GM23338 (cell line): ENCODE results near the gene SMURF2. TPM values are rescaled to one million over a fixed set of nuclear protein-coding genes. Genes with fewer than 3 reads are reported as not detected.

Experiments
- ATAC-seq: fragments of 200-7000 bp; cut with Tn5 transposase; 3 replicates; pipeline ENCODE4 v1.9.1; 2020
- DNase-seq: peaks from one replicate; pipeline ENCODE4 v3.0.0-alpha.2; 2015; ENCODE audit warnings: low spot score
- H2AFZ ChIP-seq: fragments of 200-600 bp; sonication (generic); 2 replicates; pipeline ENCODE4 v1.8.0; 2016; ENCODE audit warnings: antibody characterized with exemption, mild to moderate bottlenecking, moderate library complexity
- H3F3A ChIP-seq: fragments of 200-600 bp; sonication (generic); replicated peaks from 2 replicates; pipeline ENCODE4 v1.8.0; 2017; ENCODE audit warnings: antibody characterized with exemption, mixed run types, low read depth
- H3K27ac ChIP-seq: fragments of 200-600 bp; sonication (generic); 2 replicates; pipeline ENCODE4 v1.6.1; 2016; ENCODE audit warnings: low read depth
- H3K27me3 ChIP-seq: fragments of 200-600 bp; sonication (generic); 2 replicates; pipeline ENCODE4 v1.8.0; 2016; ENCODE audit warnings: mild to moderate bottlenecking, mixed run types, moderate library complexity; ENCODE audit not compliant: insufficient read depth
- H3K36me3 ChIP-seq: fragments of 200-600 bp; sonication (generic); 2 replicates; pipeline ENCODE4 v1.8.0; 2016; ENCODE audit warnings: mild to moderate bottlenecking; ENCODE audit not compliant: insufficient read depth
- H3K4me1 ChIP-seq: fragments of 200-600 bp; sonication (generic); 2 replicates; pipeline ENCODE4 v1.8.0; 2016; ENCODE audit warnings: mild to moderate bottlenecking, moderate library complexity; ENCODE audit not compliant: insufficient read depth
- H3K4me2 ChIP-seq: fragments of 200-600 bp; sonication (generic); 2 replicates; pipeline ENCODE4 v1.7.1; 2017; ENCODE audit warnings: mixed run types
- H3K4me3 ChIP-seq: fragments of 200-600 bp; sonication (generic); 2 replicates; pipeline ENCODE4 v1.6.1; 2016; ENCODE audit warnings: mixed run types
- H3K79me2 ChIP-seq: fragments of 200-600 bp; sonication (generic); replicated peaks from 2 replicates; pipeline ENCODE4 v1.8.0; 2017; ENCODE audit warnings: mild to moderate bottlenecking; ENCODE audit not compliant: insufficient read depth
- H3K9me2 ChIP-seq: fragments of 200-600 bp; sonication (generic); 2 replicates; pipeline ENCODE4 v1.8.0; 2017; ENCODE audit not compliant: insufficient read depth
- H4K20me1 ChIP-seq: fragments of 200-600 bp; sonication (generic); replicated peaks from 2 replicates; pipeline ENCODE4 v1.8.0; 2017; ENCODE audit warnings: mild to moderate bottlenecking; ENCODE audit not compliant: insufficient read depth
- H3K27ac Mint-ChIP-seq: 2 replicates; pipeline ENCODE4 v1.8.0; 2020; ENCODE audit warnings: inconsistent platforms, mild to moderate bottlenecking, moderate library complexity, mixed read lengths
- H3K27me3 Mint-ChIP-seq: 3 replicates; pipeline ENCODE4 v1.8.0; 2022; ENCODE audit warnings: low read depth, mild to moderate bottlenecking, moderate library complexity, mixed read lengths, inconsistent platforms; ENCODE audit not compliant: insufficient read depth, poor library complexity
- H3K36me3 Mint-ChIP-seq: 3 replicates; pipeline ENCODE4 v1.8.0; 2021; ENCODE audit warnings: low read depth, mild to moderate bottlenecking, inconsistent platforms, moderate library complexity, mixed read lengths
- H3K4me1 Mint-ChIP-seq: 3 replicates; pipeline ENCODE4 v1.8.0; 2020; ENCODE audit warnings: mild to moderate bottlenecking, inconsistent platforms, mixed read lengths
- H3K4me3 Mint-ChIP-seq: 3 replicates; pipeline ENCODE4 v1.8.0; 2021; ENCODE audit warnings: moderate library complexity, mild to moderate bottlenecking, inconsistent platforms, mixed read lengths
- H3K9me3 Mint-ChIP-seq: 3 replicates; pipeline ENCODE4 v1.8.0; 2020; ENCODE audit warnings: moderate library complexity, mild to moderate bottlenecking, inconsistent platforms, mixed read lengths
- CREB1 ChIP-seq: fragments of 250-450 bp; sonication (Bioruptor Pico); IDR thresholded peaks from 2 replicates; pipeline ENCODE4 v1.5.0; 2020; ENCODE audit warnings: low read depth, mild to moderate bottlenecking, moderate library complexity
- EZH2 ChIP-seq: fragments of 200-600 bp; sonication (generic); IDR thresholded peaks from one replicate; pipeline ENCODE4 v1.8.0; 2017; ENCODE audit warnings: antibody characterized with exemption, mild to moderate bottlenecking, low read depth; ENCODE audit not compliant: unreplicated experiment
- EZH2phosphoT487 ChIP-seq: fragments of 200-600 bp; sonication (generic); IDR thresholded peaks from one replicate; pipeline ENCODE4 v1.8.1; 2018; ENCODE audit warnings: antibody characterized with exemption; ENCODE audit not compliant: unreplicated experiment
- JUNB ChIP-seq: IDR thresholded peaks from one replicate; pipeline ENCODE4 v1.6.1; 2016; ENCODE audit warnings: antibody characterized with exemption; ENCODE audit not compliant: unreplicated experiment
- NANOG ChIP-seq: IDR thresholded peaks from 2 replicates; pipeline ENCODE4 v1.6.1; 2016; ENCODE audit warnings: antibody characterized with exemption, borderline replicate concordance
- POLR2AphosphoS5 ChIP-seq: IDR thresholded peaks from 2 replicates; pipeline ENCODE4 v1.6.1; 2016; ENCODE audit warnings: antibody characterized with exemption, low read depth
- STAT1 ChIP-seq: IDR thresholded peaks from one replicate; pipeline ENCODE4 v1.6.1; 2016; ENCODE audit warnings: antibody characterized with exemption; ENCODE audit not compliant: unreplicated experiment
- ZNF114 ChIP-seq: fragments of 250-450 bp; sonication (Bioruptor Pico); IDR thresholded peaks from 2 replicates; pipeline ENCODE4 v1.5.0; 2020; ENCODE audit warnings: mild to moderate bottlenecking, moderate library complexity
- ZNF331 ChIP-seq: fragments of 250-450 bp; sonication (Bioruptor Pico); IDR thresholded peaks from 2 replicates; pipeline ENCODE4 v1.5.0; 2020; ENCODE audit warnings: low read depth, mild to moderate bottlenecking, moderate library complexity
- ZNF462 ChIP-seq: fragments of 250-450 bp; sonication (Bioruptor Pico); IDR thresholded peaks from 2 replicates; pipeline ENCODE4 v1.5.0; 2020; ENCODE audit warnings: mild to moderate bottlenecking, moderate library complexity
- polyA plus RNA-seq: library from polyadenylated mRNA; unstranded; fragments of >200 nt; fragmentation: Nextera tagmentation; extraction: Ambion mirVana; gene quantifications from 2 replicates; pipeline ENCODE4 v1.2.1, GENCODE V29; 2016
- total RNA-seq: library from RNA; depleted of rRNA; stranded (reverse); fragments of >200 nt; shearing (Covaris generic); gene quantifications from 2 replicates; pipeline ENCODE4 v1.2.3, GENCODE V29; 2014
- TF ChIP-seq, protein P1 (sequence below): IDR thresholded peaks from one replicate; pipeline ENCODE4 v1.6.1; 2018; ENCODE audit warnings: antibody characterized with exemption; ENCODE audit not compliant: unreplicated experiment
- TF ChIP-seq, protein P2 (sequence below): IDR thresholded peaks from 2 replicates; pipeline ENCODE4 v1.6.1; 2016; ENCODE audit warnings: antibody characterized with exemption
- TF ChIP-seq, protein P3 (sequence below), 2 experiments: fragments of 200-600 bp in 1 of 2; sonication (generic) in 1 of 2; conservative IDR thresholded peaks; 2 replicates each; pipeline versions ENCODE4 v1.5.1 to v1.6.1; 2016 to 2017; ENCODE audit warnings: antibody characterized with exemption in 2 of 2, low read depth in 2 of 2, mild to moderate bottlenecking in 2 of 2, moderate library complexity in 1 of 2

The SMURF2 gene
- total and polyA plus RNA-seq, 2 experiments from 2014 or later, result 12.1 to 29.6 TPM

GRCh38 chr17:64682261-64683181 lies 20.4 kb upstream of the SMURF2 start:
- Mint-ChIP-seq H3K4me3 (no peak overlapping the region), H3K4me1 (peaks cover 5% of the 10 kb centered on the region)

More at GRCh38 chr17:64682261-64683181, 20.4 kb upstream of the SMURF2 start:
- Mint-ChIP-seq H3K9me3 (no peaks in the 10 kb centered on the region), H3K36me3 (no peaks in the 10 kb centered on the region), H3K27me3 (peaks cover 3% of the 10 kb centered on the region), H3K27ac (no peak overlapping the region)
- H3K27me3 ChIP-seq, result no peaks in the 10 kb centered on the region
- no peaks in the 10 kb centered on the region for H3K36me3 ChIP-seq
- H3K79me2 ChIP-seq, result no peaks in the 10 kb centered on the region
- H4K20me1 ChIP-seq, result no peaks in the 10 kb centered on the region
- no peaks in the 10 kb centered on the region for H3K9me2 ChIP-seq
- no peaks in the 10 kb centered on the region for H3K4me1 ChIP-seq
- no peaks in the 10 kb centered on the region for H3F3A ChIP-seq
- no peak for DNase-seq
- H3K4me3 ChIP-seq, result no peak overlapping the region
- H2AFZ ChIP-seq, result 0 out of 2 replicates have a peak overlapping the region, but pooled peaks have one; percentile 38
- H3K27ac ChIP-seq, result no peak overlapping the region
- TF ChIP-seq EZH2, result no peak
- no peak for TF ChIP-seq EZH2phosphoT487
- no peak for TF ChIP-seq ZNF331
- TF ChIP-seq, protein P1, sequence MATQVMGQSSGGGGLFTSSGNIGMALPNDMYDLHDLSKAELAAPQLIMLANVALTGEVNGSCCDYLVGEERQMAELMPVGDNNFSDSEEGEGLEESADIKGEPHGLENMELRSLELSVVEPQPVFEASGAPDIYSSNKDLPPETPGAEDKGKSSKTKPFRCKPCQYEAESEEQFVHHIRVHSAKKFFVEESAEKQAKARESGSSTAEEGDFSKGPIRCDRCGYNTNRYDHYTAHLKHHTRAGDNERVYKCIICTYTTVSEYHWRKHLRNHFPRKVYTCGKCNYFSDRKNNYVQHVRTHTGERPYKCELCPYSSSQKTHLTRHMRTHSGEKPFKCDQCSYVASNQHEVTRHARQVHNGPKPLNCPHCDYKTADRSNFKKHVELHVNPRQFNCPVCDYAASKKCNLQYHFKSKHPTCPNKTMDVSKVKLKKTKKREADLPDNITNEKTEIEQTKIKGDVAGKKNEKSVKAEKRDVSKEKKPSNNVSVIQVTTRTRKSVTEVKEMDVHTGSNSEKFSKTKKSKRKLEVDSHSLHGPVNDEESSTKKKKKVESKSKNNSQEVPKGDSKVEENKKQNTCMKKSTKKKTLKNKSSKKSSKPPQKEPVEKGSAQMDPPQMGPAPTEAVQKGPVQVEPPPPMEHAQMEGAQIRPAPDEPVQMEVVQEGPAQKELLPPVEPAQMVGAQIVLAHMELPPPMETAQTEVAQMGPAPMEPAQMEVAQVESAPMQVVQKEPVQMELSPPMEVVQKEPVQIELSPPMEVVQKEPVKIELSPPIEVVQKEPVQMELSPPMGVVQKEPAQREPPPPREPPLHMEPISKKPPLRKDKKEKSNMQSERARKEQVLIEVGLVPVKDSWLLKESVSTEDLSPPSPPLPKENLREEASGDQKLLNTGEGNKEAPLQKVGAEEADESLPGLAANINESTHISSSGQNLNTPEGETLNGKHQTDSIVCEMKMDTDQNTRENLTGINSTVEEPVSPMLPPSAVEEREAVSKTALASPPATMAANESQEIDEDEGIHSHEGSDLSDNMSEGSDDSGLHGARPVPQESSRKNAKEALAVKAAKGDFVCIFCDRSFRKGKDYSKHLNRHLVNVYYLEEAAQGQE, result no peak
- TF ChIP-seq NANOG, result no peak
- no peak for TF ChIP-seq STAT1
- no peak for TF ChIP-seq POLR2AphosphoS5
- no peak for TF ChIP-seq ZNF114 (CRISPR knock-in tag)
- no peak for TF ChIP-seq ZNF462
- TF ChIP-seq JUNB, result no peak
- TF ChIP-seq CREB1 (CRISPR knock-in tag), result no peak
- TF ChIP-seq, protein P2, sequence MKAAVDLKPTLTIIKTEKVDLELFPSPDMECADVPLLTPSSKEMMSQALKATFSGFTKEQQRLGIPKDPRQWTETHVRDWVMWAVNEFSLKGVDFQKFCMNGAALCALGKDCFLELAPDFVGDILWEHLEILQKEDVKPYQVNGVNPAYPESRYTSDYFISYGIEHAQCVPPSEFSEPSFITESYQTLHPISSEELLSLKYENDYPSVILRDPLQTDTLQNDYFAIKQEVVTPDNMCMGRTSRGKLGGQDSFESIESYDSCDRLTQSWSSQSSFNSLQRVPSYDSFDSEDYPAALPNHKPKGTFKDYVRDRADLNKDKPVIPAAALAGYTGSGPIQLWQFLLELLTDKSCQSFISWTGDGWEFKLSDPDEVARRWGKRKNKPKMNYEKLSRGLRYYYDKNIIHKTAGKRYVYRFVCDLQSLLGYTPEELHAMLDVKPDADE, result no peak
- TF ChIP-seq, protein P3, sequence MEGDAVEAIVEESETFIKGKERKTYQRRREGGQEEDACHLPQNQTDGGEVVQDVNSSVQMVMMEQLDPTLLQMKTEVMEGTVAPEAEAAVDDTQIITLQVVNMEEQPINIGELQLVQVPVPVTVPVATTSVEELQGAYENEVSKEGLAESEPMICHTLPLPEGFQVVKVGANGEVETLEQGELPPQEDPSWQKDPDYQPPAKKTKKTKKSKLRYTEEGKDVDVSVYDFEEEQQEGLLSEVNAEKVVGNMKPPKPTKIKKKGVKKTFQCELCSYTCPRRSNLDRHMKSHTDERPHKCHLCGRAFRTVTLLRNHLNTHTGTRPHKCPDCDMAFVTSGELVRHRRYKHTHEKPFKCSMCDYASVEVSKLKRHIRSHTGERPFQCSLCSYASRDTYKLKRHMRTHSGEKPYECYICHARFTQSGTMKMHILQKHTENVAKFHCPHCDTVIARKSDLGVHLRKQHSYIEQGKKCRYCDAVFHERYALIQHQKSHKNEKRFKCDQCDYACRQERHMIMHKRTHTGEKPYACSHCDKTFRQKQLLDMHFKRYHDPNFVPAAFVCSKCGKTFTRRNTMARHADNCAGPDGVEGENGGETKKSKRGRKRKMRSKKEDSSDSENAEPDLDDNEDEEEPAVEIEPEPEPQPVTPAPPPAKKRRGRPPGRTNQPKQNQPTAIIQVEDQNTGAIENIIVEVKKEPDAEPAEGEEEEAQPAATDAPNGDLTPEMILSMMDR (conservative IDR thresholded peaks at IDR 0.05; ENCODE audit: low read depth in 2 of 2), result no peak
- ATAC-seq, result no peak
- no peak overlapping the region for H3K4me2 ChIP-seq
